ENCODE data around the gene TRIM17. TPM values are rescaled to one million over a fixed set of nuclear protein-coding genes. Genes with fewer than 3 reads are reported as not detected.

The TRIM17 gene
- total RNA-seq, 1 donor from 2014 or later = 1.2 TPM

DNA sequence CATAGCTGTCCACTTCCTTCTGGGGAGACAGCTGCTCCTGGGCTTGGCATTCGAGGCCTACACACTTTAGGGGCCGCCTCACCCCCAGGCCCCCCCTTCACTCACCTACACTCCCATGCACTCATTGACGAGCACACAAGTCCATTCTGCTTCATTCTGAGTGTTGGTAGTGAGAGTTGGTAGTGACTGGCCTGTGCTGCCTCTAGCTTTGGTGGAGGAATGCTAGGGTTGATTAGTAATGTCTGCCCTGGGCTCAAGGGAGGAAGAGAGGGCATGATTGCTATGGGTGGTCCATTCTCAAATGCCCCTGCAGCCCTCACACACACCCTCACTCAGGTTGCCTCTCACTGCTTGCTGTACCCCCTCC is 40.4 kb downstream of the TRIM17 start:
- TF ChIP-seq POLR2A (IDR thresholded peaks at IDR 0.05) (no peak), POLR2AphosphoS5 (IDR thresholded peaks at IDR 0.05; ENCODE audit: insufficient read depth in 1 of 2, low read depth in 1 of 2) (no peak)
- TF ChIP-seq, protein P1, sequence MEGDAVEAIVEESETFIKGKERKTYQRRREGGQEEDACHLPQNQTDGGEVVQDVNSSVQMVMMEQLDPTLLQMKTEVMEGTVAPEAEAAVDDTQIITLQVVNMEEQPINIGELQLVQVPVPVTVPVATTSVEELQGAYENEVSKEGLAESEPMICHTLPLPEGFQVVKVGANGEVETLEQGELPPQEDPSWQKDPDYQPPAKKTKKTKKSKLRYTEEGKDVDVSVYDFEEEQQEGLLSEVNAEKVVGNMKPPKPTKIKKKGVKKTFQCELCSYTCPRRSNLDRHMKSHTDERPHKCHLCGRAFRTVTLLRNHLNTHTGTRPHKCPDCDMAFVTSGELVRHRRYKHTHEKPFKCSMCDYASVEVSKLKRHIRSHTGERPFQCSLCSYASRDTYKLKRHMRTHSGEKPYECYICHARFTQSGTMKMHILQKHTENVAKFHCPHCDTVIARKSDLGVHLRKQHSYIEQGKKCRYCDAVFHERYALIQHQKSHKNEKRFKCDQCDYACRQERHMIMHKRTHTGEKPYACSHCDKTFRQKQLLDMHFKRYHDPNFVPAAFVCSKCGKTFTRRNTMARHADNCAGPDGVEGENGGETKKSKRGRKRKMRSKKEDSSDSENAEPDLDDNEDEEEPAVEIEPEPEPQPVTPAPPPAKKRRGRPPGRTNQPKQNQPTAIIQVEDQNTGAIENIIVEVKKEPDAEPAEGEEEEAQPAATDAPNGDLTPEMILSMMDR (IDR thresholded peaks at IDR 0.05) = no peak
- Histone ChIP-seq H3K4me1 (peaks cover 28% of the 10 kb centered on the region), H3K36me3 (no peaks in the 10 kb centered on the region), H3K4me3 (no peak overlapping the region), H3K27me3 (no peaks in the 10 kb centered on the region), H3K9me3 (no peaks in the 10 kb centered on the region), H3K27ac (peak overlapping the region; percentile 92)
- DNase-seq (ENCODE audit: extremely low spot score in 2 of 2) = no peak
- intact Hi-C loops (cut with DNase I) = loop anchor here (10.0 kb wide), 1 partner anchor 109 kb away; the partner anchor contains the start of gene RNF187

DNA sequence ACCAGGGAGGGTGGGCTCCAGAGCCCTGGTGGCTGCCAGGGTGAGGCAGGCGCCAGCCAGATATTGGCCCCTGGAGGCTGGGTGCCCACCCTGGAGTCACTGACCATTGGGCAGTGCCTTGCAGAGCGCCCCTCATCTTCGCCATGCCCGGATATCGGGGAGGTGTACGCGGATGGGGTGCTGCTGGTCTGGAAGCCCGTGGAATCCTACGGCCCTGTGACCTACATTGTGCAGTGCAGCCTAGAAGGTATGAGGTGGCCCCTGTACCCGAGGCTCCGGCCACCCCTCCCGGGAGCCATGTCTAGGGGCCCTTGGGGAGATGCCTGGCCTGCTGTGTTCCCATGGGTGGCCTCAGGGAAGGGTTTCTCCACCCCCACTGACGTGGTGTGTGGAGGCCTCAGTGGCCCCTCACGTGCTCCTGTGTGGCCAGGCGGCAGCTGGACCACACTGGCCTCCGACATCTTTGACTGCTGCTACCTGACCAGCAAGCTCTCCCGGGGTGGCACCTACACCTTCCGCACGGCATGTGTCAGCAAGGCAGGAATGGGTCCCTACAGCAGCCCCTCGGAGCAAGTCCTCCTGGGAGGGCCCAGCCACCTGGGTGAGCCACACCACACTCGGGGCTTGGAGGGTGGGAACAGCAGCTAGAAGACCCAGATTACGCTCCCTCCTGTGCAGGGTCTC is 40.9 kb downstream of the TRIM17 start:
- intact Hi-C loops (cut with DNase I) = loop anchor here (10.0 kb wide), 1 partner anchor 109 kb away; the partner anchor contains the start of gene RNF187
- no peaks in the 10 kb centered on the region for H3K36me3 ChIP-seq
- no peaks in the 10 kb centered on the region for H3K27me3 ChIP-seq
- TF ChIP-seq POLR2A (IDR thresholded peaks at IDR 0.05) (no peak), POLR2AphosphoS5 (IDR thresholded peaks at IDR 0.05; ENCODE audit: insufficient read depth in 1 of 2, low read depth in 1 of 2) (no peak)
- TF ChIP-seq, protein P1 (IDR thresholded peaks at IDR 0.05) = no peak
- peak overlapping the region; percentile 92 for H3K27ac ChIP-seq
- no peaks in the 10 kb centered on the region for H3K9me3 ChIP-seq
- H3K4me3 ChIP-seq = no peak overlapping the region
- DNase-seq (ENCODE audit: extremely low spot score in 2 of 2) = no peak
- peaks cover 33% of the 10 kb centered on the region for H3K4me1 ChIP-seq

DNA sequence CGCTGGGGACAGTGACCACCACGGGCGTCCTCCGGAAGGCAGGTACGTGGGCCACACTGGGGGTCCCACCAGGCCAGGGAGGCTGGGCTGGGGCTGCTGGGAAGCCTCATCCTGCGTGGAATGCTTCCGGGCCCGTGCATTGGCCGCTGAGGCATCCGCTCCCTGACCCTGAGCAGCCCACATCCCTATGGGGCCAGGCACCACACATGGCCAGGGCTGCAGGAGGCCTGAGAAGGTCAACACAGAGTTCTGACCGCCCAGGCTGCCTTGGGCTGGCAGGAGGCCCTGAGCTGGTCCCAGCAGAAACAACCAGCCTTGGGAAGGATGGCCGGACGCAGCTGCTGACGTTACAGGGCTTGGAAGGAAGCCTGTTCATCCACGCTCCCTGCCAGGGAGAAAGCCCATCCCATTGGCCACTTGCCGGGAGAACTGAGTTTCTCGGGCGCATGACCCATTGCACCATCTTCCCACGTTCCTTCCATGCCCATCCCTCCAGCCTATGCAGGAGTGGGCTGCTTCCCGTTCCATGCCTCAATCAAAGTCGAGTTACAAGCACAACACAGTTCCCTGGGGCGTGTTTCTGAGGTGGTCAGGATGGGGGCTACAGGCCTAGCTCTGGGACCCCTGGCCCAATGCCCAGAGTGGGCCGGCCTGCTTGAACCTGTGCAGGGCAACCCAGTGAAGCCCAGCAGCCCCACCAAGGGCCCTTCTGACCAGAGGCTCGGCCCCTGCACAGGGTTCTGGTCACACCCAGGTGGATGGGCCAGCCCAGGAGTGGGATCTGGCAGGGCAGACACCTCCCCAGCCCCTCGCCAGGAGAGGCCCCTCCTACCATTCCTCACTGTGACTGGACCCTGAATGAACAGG is 41.7 kb downstream of the TRIM17 start:
- intact Hi-C loops (cut with DNase I) = loop anchor here (10.0 kb wide), 1 partner anchor 110 kb away; the partner anchor contains the start of gene RNF187
- Histone ChIP-seq H3K4me3 (no peak overlapping the region), H3K27me3 (no peaks in the 10 kb centered on the region), H3K36me3 (no peaks in the 10 kb centered on the region), H3K27ac (peak overlapping the region; percentile 92), H3K9me3 (no peaks in the 10 kb centered on the region), H3K4me1 (peaks cover 34% of the 10 kb centered on the region)
- TF ChIP-seq POLR2AphosphoS5 (IDR thresholded peaks at IDR 0.05; ENCODE audit: insufficient read depth in 1 of 2, low read depth in 1 of 2) = peak; percentile 81 to 88
- TF ChIP-seq POLR2A (IDR thresholded peaks at IDR 0.05) = no peak
- TF ChIP-seq, protein P1 (IDR thresholded peaks at IDR 0.05) = no peak
- DNase-seq (ENCODE audit: extremely low spot score in 2 of 2) = peak in 1 of 2 donors; percentile 94

DNA sequence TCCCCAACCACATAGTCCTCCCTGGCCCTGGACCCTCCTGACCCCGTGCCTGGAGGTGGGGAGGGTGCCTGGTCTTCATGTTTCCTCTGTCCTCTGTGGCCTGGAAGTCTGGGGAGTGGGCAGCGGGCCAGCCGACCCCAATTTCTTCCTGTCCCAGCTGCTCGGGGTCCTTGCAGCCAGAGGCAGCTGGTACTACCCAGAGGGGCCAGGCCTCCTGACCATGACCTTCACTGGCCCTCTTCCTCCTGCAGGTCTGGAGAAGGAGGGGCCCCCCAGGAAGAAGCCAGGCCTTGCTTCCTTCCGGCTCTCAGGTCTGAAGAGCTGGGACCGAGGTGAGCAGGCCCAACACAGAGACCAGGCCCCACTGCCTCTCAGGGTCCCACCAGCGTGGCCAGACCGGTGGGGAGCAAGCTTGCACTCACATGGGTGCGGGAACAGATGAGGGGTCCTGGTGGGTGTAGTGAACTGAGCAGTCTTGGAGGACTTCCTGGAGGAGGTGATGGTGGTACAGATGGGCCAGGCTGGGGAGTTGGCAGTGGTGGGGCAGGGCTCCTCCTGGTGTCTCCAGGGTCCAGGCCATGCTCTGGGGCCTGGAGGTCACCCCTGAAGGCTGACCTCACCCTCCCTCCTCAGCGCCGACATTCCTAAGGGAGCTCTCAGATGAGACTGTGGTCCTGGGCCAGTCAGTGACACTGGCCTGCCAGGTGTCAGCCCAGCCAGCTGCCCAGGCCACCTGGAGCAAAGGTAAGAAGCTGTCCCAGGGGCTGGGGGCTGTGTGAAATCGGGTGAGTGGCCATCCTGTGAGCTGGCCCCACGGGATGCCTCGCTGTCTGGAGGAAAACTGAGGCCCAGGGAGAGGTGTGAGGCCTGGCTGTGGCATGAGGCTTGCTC is 42.7 kb downstream of the TRIM17 start:
- no peak for DNase-seq (ENCODE audit: extremely low spot score in 2 of 2)
- Histone ChIP-seq H3K27ac (peak overlapping the region; percentile 92), H3K27me3 (no peaks in the 10 kb centered on the region), H3K36me3 (no peaks in the 10 kb centered on the region), H3K4me1 (peaks cover 26% of the 10 kb centered on the region), H3K9me3 (no peaks in the 10 kb centered on the region), H3K4me3 (no peak overlapping the region)
- intact Hi-C loops (cut with DNase I) = loop anchor here (10.0 kb wide), 1 partner anchor 111 kb away; the partner anchor contains the start of gene RNF187
- TF ChIP-seq, protein P1 (IDR thresholded peaks at IDR 0.05) = no peak
- TF ChIP-seq POLR2AphosphoS5 (IDR thresholded peaks at IDR 0.05; ENCODE audit: insufficient read depth in 1 of 2, low read depth in 1 of 2) (no peak), POLR2A (IDR thresholded peaks at IDR 0.05) (no peak)

Measured in vagina (tissue), 2 donors.